NCI-H2171 treated with DMSO at 0.1 percent for 48 hours (cell line): ENCODE data around the gene GJB3.
"Not testable (repeated sequence)": the region's sequence is repeated elsewhere in the genome, so short reads cannot be mapped to it uniquely, and the experiment has no call there.

Source experiments
- DNase-seq: peaks from one replicate; lab custom pipeline; 2025; lab: John Stamatoyannopoulos, UW

GJB3 gene

DNA sequence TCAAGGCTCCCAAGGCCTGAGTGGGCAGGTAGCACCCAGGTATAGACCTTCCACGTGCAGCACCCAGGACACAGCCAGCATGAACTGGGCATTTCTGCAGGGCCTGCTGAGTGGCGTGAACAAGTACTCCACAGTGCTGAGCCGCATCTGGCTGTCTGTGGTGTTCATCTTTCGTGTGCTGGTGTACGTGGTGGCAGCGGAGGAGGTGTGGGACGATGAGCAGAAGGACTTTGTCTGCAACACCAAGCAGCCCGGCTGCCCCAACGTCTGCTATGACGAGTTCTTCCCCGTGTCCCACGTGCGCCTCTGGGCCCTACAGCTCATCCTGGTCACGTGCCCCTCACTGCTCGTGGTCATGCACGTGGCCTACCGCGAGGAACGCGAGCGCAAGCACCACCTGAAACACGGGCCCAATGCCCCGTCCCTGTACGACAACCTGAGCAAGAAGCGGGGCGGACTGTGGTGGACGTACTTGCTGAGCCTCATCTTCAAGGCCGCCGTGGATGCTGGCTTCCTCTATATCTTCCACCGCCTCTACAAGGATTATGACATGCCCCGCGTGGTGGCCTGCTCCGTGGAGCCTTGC lies 19.7 kb upstream of the GJB3 start:
- DNase-seq, result no peak

- no peak for DNase-seq
Observed at GRCh38 chr1:34761776-34762307, 19.2 kb upstream of the GJB3 start.

- DNase-seq, result no peak
Observed at GRCh38 chr1:34762474-34763141, 18.4 kb upstream of the GJB3 start.

DNA sequence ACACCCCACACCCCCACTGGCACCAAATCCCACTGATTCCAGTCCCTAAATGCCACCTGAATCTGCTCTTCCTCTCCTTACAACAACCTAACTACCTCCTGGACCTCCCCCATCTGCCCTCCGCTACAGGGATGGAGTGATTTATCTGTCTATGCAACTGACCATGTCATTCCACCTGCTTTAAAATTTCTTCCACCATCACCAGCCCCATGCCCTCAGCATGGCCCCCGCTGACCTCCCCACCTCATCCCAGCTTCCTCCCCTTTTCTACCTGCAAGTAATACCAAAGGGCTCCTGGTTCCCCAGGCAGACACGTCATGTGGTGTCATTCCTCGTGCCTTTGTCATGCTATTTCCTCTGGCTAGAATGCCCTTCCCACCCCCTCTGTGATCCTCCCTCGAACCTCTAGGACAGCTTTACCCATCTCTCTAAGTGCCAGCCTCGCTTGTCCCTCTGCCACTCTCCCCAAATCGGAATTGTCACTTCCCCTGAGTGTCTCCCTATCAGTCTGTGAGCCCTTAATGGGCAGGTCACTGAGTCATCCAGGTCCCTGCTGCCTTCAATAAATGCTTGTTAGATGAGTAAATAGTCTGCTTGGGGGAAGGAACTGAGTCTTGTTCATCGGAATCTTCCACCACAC lies 17.8 kb upstream of the GJB3 start:
- no peak for DNase-seq

DNA sequence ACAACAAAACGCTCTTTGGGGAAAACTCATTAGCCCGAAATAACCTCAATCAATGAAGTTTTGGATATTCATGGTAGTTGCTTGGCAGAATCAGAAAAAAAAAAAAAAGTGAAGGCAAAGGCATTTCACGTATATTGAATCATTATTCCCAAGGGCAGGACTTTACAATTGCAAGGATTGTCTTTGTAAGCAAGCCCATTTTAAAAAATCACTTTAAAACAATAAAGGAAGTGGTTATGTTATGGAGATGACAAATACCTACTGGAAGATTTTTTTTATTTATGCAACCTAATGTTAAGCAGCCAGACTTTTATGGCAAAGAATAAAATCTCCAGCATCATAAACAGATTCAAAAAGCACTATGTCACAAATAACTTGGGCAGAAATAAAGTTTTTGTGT lies 12.2 kb upstream of the GJB3 start:
- DNase-seq, result no peak

DNA sequence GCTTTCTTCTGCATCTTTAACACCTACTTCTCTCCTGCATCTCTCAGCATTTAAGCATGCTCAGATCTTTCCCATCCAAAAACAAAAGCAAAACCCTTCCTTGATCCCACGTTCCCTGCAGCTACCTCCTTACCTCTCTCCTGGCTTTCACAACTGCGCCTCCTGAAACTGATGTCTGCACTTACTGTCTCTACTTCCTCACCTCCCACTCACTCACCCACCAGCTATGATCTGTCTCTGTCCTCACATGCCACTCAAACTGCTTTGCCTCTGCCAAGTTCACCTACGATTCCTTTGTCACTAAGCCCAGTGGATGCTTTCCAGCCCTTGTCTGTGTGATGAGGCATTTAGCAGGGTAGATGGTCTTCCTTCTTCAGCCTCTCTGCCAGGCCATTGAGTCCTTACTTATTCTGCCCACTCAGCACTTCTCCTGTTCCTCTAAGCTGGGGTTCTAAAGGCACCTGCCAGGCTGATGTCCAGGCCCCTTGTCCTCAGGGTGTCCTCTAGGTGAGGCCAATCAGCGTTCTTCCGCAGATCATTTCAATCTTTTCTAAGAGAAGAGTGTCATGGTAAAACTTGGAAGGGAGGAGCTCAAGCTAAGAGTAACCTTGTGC lies 10.0 kb upstream of the GJB3 start:
- DNase-seq, result no peak

GRCh38 chr1:34771573-34772371 lies 9.2 kb upstream of the GJB3 start:
- DNase-seq, result no peak

DNA sequence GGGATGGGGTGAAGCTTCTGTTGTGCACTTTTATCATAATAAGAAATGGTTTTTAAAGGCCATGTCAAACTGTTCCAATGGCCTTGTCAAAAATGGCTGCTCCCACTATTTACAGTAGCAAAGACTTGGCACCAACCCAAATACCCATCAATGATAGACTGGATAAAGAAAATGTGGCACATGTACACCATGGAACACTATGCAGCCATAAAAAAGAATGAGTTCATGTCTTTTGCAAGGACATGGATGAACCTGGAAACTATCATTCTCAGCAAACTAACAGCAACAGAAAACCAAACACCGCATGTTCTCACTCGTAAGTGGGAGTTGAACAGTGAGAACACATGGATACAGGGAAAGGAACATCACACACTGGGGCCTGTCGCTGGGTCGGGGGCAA lies 7.9 kb upstream of the GJB3 start:
- not testable (repeated sequence) for DNase-seq

DNA sequence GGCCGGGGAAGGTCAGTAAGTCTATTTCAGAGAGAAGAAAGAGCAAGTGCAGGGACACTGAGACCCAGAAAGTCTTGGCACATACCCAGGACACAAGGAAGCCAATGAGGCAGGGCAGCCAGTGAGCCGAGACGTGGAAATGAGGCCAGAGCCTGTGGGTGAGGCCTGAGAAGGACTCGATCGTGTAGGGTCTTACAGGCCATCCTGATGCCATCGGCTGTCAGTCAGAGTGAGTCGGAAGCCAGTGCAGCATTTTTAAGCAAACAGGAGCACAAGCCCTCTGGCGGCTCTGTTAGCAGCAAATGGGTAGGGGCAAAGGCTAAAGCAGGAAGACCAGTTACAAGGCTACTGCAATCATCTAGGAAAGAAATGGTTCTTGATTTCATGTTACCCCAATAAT lies 6.1 kb upstream of the GJB3 start:
- DNase-seq, result no peak

DNA sequence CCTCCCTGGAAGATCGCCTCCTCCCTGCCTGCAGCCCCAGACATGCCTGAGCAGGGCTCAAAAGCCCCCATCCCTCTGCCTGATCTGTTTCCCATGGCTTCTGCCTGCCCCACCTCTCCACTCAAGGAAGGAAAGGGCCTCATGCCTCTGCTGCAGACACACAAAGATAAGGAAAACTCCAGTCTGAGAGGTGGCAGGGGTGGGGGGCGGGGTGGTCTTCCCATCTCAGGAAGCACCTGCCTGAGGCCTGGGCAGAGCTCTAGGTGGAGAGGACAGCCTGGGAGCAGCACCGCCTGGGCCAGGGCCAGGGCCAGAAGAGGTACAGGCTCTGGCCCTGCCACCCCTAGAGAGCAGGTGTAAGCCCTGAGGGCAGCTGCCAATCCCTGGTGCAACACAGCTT lies 4.1 kb upstream of the GJB3 start:
- no peak for DNase-seq

DNA sequence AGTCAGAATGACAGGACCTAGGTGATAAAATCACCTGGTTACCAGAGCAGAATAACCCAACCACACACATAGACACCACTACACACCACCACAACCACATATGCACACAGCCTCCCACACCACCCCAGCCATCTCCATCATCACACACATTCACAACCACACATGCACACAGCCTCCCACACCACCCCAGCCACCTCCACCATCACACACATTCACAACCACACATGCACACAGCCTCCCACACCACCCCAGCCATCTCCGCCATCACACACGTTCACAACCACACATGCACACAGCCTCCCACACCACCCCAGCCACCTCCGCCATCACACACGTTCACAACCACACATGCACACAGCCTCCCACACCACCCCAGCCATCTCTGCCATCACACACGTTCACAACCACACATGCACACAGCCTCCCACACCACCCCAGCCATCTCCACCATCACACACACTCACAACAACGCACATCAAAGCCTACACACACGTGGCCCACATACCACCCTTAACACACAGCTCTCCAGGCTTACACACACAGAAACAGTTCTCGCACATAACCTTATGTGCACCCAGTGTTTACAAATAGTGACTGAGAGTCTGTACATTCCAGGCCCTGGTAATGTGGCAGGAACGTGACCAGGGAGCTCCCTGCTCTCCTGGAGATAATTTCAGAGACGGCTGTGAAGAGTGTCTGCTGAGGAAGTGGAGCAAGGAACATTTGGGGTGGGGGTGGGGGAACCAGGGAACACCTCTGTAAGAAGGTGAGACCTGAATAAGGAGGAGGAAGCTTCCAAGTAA lies 3.3 kb upstream of the GJB3 start:
- DNase-seq, result no peak

DNA sequence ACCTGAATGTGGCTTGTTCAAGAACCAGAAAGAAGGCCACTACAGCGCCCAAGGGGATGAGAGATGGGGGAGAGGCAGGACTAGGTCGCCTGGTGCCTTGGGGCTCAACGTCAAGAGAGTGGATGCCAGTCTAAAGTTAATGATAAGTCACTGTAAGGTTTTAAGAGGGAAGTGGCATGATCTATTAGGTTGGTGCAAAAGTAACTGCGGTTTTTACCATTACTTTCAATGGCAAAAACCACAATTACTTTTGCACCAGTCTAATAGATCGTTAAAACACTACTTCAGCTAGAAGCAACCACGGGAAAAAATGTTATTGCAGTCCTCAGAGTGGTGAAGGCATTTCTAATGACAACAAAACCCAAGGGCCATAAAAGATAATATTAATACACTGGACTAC lies 2.6 kb upstream of the GJB3 start:
- DNase-seq, result no peak

- no peak for DNase-seq
Observed at GRCh38 chr1:34779005-34779404, 2.0 kb upstream of the GJB3 start.

GRCh38 chr1:34779526-34779925 lies 1.5 kb upstream of the GJB3 start:
- no peak for DNase-seq

- DNase-seq, result no peak
Observed at GRCh38 chr1:34779962-34780361, 1.1 kb upstream of the GJB3 start.

- DNase-seq, result no peak
Observed at GRCh38 chr1:34780528-34780927, 486 bp upstream of the GJB3 start.

GRCh38 chr1:34781844-34782391 lies 904 bp downstream of the GJB3 start:
- no peak for DNase-seq

GRCh38 chr1:34784751-34785221 lies 3.8 kb downstream of the GJB3 start:
- DNase-seq, result no peak

DNA sequence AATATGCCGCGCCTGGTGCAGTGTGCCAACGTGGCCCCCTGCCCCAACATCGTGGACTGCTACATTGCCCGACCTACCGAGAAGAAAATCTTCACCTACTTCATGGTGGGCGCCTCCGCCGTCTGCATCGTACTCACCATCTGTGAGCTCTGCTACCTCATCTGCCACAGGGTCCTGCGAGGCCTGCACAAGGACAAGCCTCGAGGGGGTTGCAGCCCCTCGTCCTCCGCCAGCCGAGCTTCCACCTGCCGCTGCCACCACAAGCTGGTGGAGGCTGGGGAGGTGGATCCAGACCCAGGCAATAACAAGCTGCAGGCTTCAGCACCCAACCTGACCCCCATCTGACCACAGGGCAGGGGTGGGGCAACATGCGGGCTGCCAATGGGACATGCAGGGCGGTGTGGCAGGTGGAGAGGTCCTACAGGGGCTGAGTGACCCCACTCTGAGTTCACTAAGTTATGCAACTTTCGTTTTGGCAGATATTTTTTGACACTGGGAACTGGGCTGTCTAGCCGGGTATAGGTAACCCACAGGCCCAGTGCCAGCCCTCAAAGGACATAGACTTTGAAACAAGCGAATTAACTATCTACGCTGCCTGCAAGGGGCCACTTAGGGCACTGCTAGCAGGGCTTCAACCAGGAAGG lies 4.3 kb downstream of the GJB3 start:
- DNase-seq, result no peak

DNA sequence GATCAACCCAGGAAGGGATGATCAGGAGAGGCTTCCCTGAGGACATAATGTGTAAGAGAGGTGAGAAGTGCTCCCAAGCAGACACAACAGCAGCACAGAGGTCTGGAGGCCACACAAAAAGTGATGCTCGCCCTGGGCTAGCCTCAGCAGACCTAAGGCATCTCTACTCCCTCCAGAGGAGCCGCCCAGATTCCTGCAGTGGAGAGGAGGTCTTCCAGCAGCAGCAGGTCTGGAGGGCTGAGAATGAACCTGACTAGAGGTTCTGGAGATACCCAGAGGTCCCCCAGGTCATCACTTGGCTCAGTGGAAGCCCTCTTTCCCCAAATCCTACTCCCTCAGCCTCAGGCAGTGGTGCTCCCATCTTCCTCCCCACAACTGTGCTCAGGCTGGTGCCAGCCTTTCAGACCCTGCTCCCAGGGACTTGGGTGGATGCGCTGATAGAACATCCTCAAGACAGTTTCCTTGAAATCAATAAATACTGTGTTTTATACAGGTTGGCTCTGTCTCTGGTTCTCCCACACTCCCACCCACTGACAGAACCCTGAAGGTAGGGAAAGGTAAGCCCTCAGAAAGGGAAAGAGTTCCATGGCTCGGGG lies 5.0 kb downstream of the GJB3 start:
- DNase-seq, result no peak
